Keratinocyte (primary cell): ENCODE measurements around the gene SETD4. TPM values are rescaled to one million over a fixed set of nuclear protein-coding genes. Genes with fewer than 3 reads are reported as not detected.

Experiments used
- DNase-seq: peaks from one replicate; pipeline ENCODE4 v3.0.0-alpha.2; 2011; ENCODE audit warnings: low read depth, missing footprints, low spot score
- FAIRE-seq: peaks from 2 replicates; lab custom pipeline; 2011; peaks lifted over from hg19 to GRCh38; lab: Jason Lieb, UNC
- H2AFZ ChIP-seq: 2 replicates; pipeline ENCODE4 v1.6.0; 2012; ENCODE audit warnings: low read length, control low read depth, inconsistent platforms; ENCODE audit not compliant: control insufficient read depth
- H3K27ac ChIP-seq: 2 replicates; pipeline ENCODE4 v1.5.1; 2011; ENCODE audit warnings: low read length; ENCODE audit not compliant: control insufficient read depth, insufficient read depth
- H3K27me3 ChIP-seq: 3 replicates; pipeline ENCODE4 v1.6.0; 2011; ENCODE audit warnings: low read length; ENCODE audit not compliant: control insufficient read depth, insufficient read depth; ENCODE audit errors: extremely low read depth
- H3K36me3 ChIP-seq, 2 experiments: 2 replicates in 1 of 2; 3 replicates in 1 of 2; pipeline ENCODE4 v1.5.1; 2011; ENCODE audit warnings: low read length in 2 of 2, mild to moderate bottlenecking in 1 of 2; ENCODE audit not compliant: control insufficient read depth in 2 of 2, insufficient read depth in 2 of 2; ENCODE audit errors: extremely low read depth in 1 of 2
- H3K4me1 ChIP-seq: 3 replicates; pipeline ENCODE4 v1.5.1; 2011; ENCODE audit warnings: low read length; ENCODE audit not compliant: control insufficient read depth, insufficient read depth; ENCODE audit errors: extremely low read depth
- H3K4me2 ChIP-seq: 3 replicates; pipeline ENCODE4 v1.6.0; 2011; ENCODE audit warnings: low read depth, low read length; ENCODE audit not compliant: control insufficient read depth, insufficient read depth; ENCODE audit errors: extremely low read depth
- H3K4me3 ChIP-seq, 3 experiments: fragments of 200-600 bp in 1 of 3; sonication (generic) in 1 of 3; 2 replicates in 2 of 3; 3 replicates in 1 of 3; pipeline ENCODE4 v1.5.1; 2011 to 2016; ENCODE audit warnings: low read length in 3 of 3, mild to moderate bottlenecking in 3 of 3, control low read depth in 2 of 3, inconsistent platforms in 1 of 3, low read depth in 1 of 3, mixed read lengths in 1 of 3, mixed run types in 1 of 3, moderate library complexity in 1 of 3; ENCODE audit not compliant: control insufficient read depth in 2 of 3, insufficient read depth in 2 of 3; ENCODE audit errors: extremely low read depth in 1 of 3
- H3K79me2 ChIP-seq: 2 replicates; pipeline ENCODE4 v1.6.0; 2012; ENCODE audit warnings: low read length; ENCODE audit not compliant: control insufficient read depth, insufficient read depth
- H3K9ac ChIP-seq: 3 replicates; pipeline ENCODE4 v1.6.0; 2011; ENCODE audit warnings: low read length; ENCODE audit not compliant: control insufficient read depth, insufficient read depth; ENCODE audit errors: extremely low read depth
- H3K9me1 ChIP-seq: 3 replicates; pipeline ENCODE4 v1.6.0; 2011; ENCODE audit warnings: low read length; ENCODE audit not compliant: control insufficient read depth, insufficient read depth; ENCODE audit errors: extremely low read depth
- H3K9me3 ChIP-seq: 2 replicates; pipeline ENCODE4 v1.5.1; 2012; ENCODE audit warnings: low read depth, low read length; ENCODE audit not compliant: control insufficient read depth
- H4K20me1 ChIP-seq: 3 replicates; pipeline ENCODE4 v1.6.0; 2011; ENCODE audit warnings: low read length; ENCODE audit not compliant: control insufficient read depth, insufficient read depth; ENCODE audit errors: extremely low read depth
- CTCF ChIP-seq, 3 experiments: IDR thresholded peaks in 1 of 3; conservative IDR thresholded peaks in 1 of 3; optimal IDR thresholded peaks in 1 of 3; 2 replicates in 2 of 3; 3 replicates in 1 of 3; pipeline versions ENCODE3 to v1.5.1; 2011; ENCODE audit warnings: low read length in 3 of 3, mild to moderate bottlenecking in 3 of 3, moderate library complexity in 2 of 3, control low read depth in 1 of 3, inconsistent platforms in 1 of 3; ENCODE audit not compliant: insufficient read depth in 2 of 3; ENCODE audit errors: extremely low read depth in 1 of 3
- EZH2 ChIP-seq: IDR thresholded peaks from one replicate; pipeline ENCODE4 v1.6.1; 2012; ENCODE audit warnings: inconsistent platforms, mild to moderate bottlenecking, low read length, moderate library complexity
- dilution Hi-C: fragments of 300-500 bp; cut with MboI; formaldehyde crosslinking; loops from one replicate; pipeline ENCODE4 v1.7.0; 2020; ENCODE audit warnings: low sequenced_read_pairs; ENCODE audit not compliant: extremely low pct_ligation_motif_present
- polyA plus RNA-seq, 5 experiments: library from polyadenylated mRNA; depleted of rRNA in 3 of 5; stranded (reverse) in 3 of 5; stranded (forward) in 1 of 5; unstranded in 1 of 5; fragments of >200 nt; gene quantifications; 1 replicate in 1 of 5; 2 replicates in 3 of 5; 3 replicates in 1 of 5; pipeline versions ENCODE4 v1.2.1 to v1.2.3, GENCODE V29; 2011 to 2012; ENCODE audit warnings: missing spikeins in 2 of 5, low read depth in 1 of 5, low replicate concordance in 1 of 5

The SETD4 gene
- polyA plus RNA-seq, 1 donor (not counting 4 experiments of a cell fraction or from before 2014, with no cell fraction given), result 16.8 TPM

DNA sequence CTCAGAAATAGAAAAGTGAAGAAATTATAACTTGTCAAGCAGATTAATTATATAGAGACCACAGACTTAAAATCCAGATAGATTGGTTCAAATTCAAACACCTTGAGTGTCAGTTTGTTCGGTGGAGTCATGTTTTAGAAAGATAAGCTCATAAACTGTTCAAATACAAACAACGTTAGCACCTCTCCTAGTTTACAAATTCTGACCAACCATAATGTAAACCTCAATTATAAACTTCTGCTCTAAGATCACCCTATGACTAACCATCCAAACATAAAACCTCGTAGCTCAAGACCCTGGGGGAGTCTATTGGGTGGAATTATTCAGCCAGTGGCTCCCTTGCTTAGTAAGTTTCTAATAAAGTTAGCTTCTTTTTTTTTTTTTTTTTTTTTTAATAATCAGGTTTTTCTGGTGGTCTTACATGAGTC is 21.9 kb upstream of the SETD4 start:
- no peaks in the 10 kb centered on the region for H4K20me1 ChIP-seq
- DNase-seq (no peak), FAIRE-seq (no peak)
- H2AFZ ChIP-seq, result no peak overlapping the region
- H3K9me3 ChIP-seq, result no peaks in the 10 kb centered on the region
- no peak overlapping the region for H3K27ac ChIP-seq
- no peaks in the 10 kb centered on the region for H3K36me3 ChIP-seq
- dilution Hi-C loops, result no loop called here
- no peaks in the 10 kb centered on the region for H3K27me3 ChIP-seq
- no peak overlapping the region for H3K4me3 ChIP-seq
- H3K4me1 ChIP-seq, result peaks cover 11% of the 10 kb centered on the region
- no peak overlapping the region for H3K4me2 ChIP-seq
- no peak for TF ChIP-seq EZH2
- no peak for TF ChIP-seq CTCF (optimal IDR thresholded peaks at IDR 0.05 in 1 of 3, IDR thresholded peaks at IDR 0.05 in 1 of 3, conservative IDR thresholded peaks at IDR 0.05 in 1 of 3; ENCODE audit: extremely low read depth in 1 of 3, insufficient read depth in 2 of 3, low read length in 3 of 3)
- H3K9ac ChIP-seq, result no peak overlapping the region
- no peaks in the 10 kb centered on the region for H3K9me1 ChIP-seq
- no peaks in the 10 kb centered on the region for H3K79me2 ChIP-seq

- Histone ChIP-seq H3K4me3 (peak overlapping the region in 1 of 3 experiments; percentile 11), H3K4me2 (peak overlapping the region; percentile 4), H3K36me3 (no peaks in the 10 kb centered on the region), H3K4me1 (peaks cover 18% of the 10 kb centered on the region), H3K9me1 (no peaks in the 10 kb centered on the region), H4K20me1 (no peaks in the 10 kb centered on the region), H3K27me3 (no peaks in the 10 kb centered on the region), H3K79me2 (no peaks in the 10 kb centered on the region), H3K27ac (no peak overlapping the region), H3K9ac (no peak overlapping the region), H2AFZ (no peak overlapping the region), H3K9me3 (no peaks in the 10 kb centered on the region)
- DNase-seq, result no peak
- TF ChIP-seq EZH2, result no peak
- dilution Hi-C loops, result no loop called here
- peak; percentile 91 for FAIRE-seq
These were observed 20.1 kb upstream of the SETD4 start for GRCh38 chr21:36080386-36080785.

- no peak overlapping the region for H2AFZ ChIP-seq
- H3K9me1 ChIP-seq, result no peaks in the 10 kb centered on the region
- DNase-seq, result no peak
- H3K27me3 ChIP-seq, result no peaks in the 10 kb centered on the region
- no peak overlapping the region for H3K27ac ChIP-seq
- H3K9me3 ChIP-seq, result no peaks in the 10 kb centered on the region
- peaks cover 25% of the 10 kb centered on the region for H3K4me1 ChIP-seq
- H4K20me1 ChIP-seq, result no peaks in the 10 kb centered on the region
- dilution Hi-C loops, result no loop called here
- H3K9ac ChIP-seq, result no peak overlapping the region
- no peak overlapping the region for H3K4me2 ChIP-seq
- no peak overlapping the region for H3K4me3 ChIP-seq
- TF ChIP-seq CTCF (optimal IDR thresholded peaks at IDR 0.05 in 1 of 3, IDR thresholded peaks at IDR 0.05 in 1 of 3, conservative IDR thresholded peaks at IDR 0.05 in 1 of 3; ENCODE audit: extremely low read depth in 1 of 3, insufficient read depth in 2 of 3, low read length in 3 of 3), result no peak
- TF ChIP-seq EZH2, result no peak
- FAIRE-seq, result no peak
- H3K36me3 ChIP-seq, result no peaks in the 10 kb centered on the region
- H3K79me2 ChIP-seq, result no peaks in the 10 kb centered on the region
These were observed 19.3 kb upstream of the SETD4 start for GRCh38 chr21:36079671-36080070.
